ENCODE results near the gene WDPCP.

DNA sequence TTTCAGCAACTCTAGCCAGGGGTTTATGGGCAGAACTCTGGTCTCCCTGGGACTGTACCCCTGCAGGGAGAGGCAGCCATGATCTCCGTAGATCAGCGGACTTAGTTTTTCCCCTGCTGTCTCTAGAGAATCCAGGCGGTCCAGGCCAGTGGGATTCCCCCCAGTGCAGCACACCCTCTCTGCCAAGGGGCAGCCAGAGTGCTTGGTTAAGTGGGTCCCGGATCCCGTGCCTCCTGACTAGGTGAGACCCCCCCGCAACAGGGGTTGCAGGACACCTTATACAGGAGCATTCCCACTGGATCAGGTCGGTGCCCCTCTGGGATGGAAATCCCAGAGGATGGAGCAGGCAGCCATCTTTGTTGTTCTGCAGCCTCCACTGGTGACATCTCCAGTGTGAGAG, 33.0 kb downstream of the WDPCP start:
- TF ChIP-seq, protein P1, sequence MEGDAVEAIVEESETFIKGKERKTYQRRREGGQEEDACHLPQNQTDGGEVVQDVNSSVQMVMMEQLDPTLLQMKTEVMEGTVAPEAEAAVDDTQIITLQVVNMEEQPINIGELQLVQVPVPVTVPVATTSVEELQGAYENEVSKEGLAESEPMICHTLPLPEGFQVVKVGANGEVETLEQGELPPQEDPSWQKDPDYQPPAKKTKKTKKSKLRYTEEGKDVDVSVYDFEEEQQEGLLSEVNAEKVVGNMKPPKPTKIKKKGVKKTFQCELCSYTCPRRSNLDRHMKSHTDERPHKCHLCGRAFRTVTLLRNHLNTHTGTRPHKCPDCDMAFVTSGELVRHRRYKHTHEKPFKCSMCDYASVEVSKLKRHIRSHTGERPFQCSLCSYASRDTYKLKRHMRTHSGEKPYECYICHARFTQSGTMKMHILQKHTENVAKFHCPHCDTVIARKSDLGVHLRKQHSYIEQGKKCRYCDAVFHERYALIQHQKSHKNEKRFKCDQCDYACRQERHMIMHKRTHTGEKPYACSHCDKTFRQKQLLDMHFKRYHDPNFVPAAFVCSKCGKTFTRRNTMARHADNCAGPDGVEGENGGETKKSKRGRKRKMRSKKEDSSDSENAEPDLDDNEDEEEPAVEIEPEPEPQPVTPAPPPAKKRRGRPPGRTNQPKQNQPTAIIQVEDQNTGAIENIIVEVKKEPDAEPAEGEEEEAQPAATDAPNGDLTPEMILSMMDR (IDR thresholded peaks at IDR 0.05): no peak
- TF ChIP-seq CHD4 (IDR thresholded peaks at IDR 0.05; ENCODE audit: borderline replicate concordance): no peak

All from A549 (cell line).